ENCODE measurements around the gene YOD1.
A peak's percentile ranks its signal among the peaks of the same experiment; 100 is the strongest.

Gene YOD1

GRCh38 chr1:207004931-207005830 is 45.8 kb downstream of the YOD1 start:
- no peak overlapping the region for H3K4me3 ChIP-seq (replicated peaks in 1 of 2; ENCODE audit: low read depth in 2 of 2, low read length in 2 of 2)
- peak; percentile 87 for TF ChIP-seq CTCF (IDR thresholded peaks at IDR 0.05; ENCODE audit: low read depth, low read length)
- peak; percentile 73 to 78 for DNase-seq (ENCODE audit: low read depth in 2 of 2)

- no peak for TF ChIP-seq CTCF (IDR thresholded peaks at IDR 0.05; ENCODE audit: low read depth, low read length)
- H3K4me3 ChIP-seq (replicated peaks in 1 of 2; ENCODE audit: low read depth in 2 of 2, low read length in 2 of 2), result no peak overlapping the region
- DNase-seq (ENCODE audit: low read depth in 2 of 2), result no peak
These were observed 47.8 kb downstream of the YOD1 start for GRCh38 chr1:207003210-207003609.

GRCh38 chr1:207002724-207003146 is 48.3 kb downstream of the YOD1 start:
- DNase-seq (ENCODE audit: low read depth in 2 of 2), result no peak
- no peak overlapping the region for H3K4me3 ChIP-seq (replicated peaks in 1 of 2; ENCODE audit: low read depth in 2 of 2, low read length in 2 of 2)
- TF ChIP-seq CTCF (IDR thresholded peaks at IDR 0.05; ENCODE audit: low read depth, low read length), result no peak

GRCh38 chr1:207001492-207002245 is 49.3 kb downstream of the YOD1 start:
- H3K4me3 ChIP-seq (replicated peaks in 1 of 2; ENCODE audit: low read depth in 2 of 2, low read length in 2 of 2), result no peak overlapping the region
- no peak for DNase-seq (ENCODE audit: low read depth in 2 of 2)
- no peak for TF ChIP-seq CTCF (IDR thresholded peaks at IDR 0.05; ENCODE audit: low read depth, low read length)

GRCh38 chr1:207000651-207001291 is 50.2 kb downstream of the YOD1 start:
- no peak overlapping the region for H3K4me3 ChIP-seq (replicated peaks in 1 of 2; ENCODE audit: low read depth in 2 of 2, low read length in 2 of 2)
- no peak for TF ChIP-seq CTCF (IDR thresholded peaks at IDR 0.05; ENCODE audit: low read depth, low read length)
- no peak for DNase-seq (ENCODE audit: low read depth in 2 of 2)

GRCh38 chr1:206998816-206999215 is 52.2 kb downstream of the YOD1 start:
- no peak for TF ChIP-seq CTCF (IDR thresholded peaks at IDR 0.05; ENCODE audit: low read depth, low read length)
- no peak overlapping the region for H3K4me3 ChIP-seq (replicated peaks in 1 of 2; ENCODE audit: low read depth in 2 of 2, low read length in 2 of 2)
- no peak for DNase-seq (ENCODE audit: low read depth in 2 of 2)
